ENCODE measurements around the gene TGFB3.

TGFB3 gene

GRCh38 chr14:75996488-75996887, 14.7 kb upstream of the TGFB3 start:
- H3K27ac ChIP-seq = no peak overlapping the region
- TF ChIP-seq CTCF (conservative IDR thresholded peaks at IDR 0.05) = no peak

- TF ChIP-seq CTCF (conservative IDR thresholded peaks at IDR 0.05) = no peak
- no peak overlapping the region for H3K27ac ChIP-seq
These were observed 13.7 kb upstream of the TGFB3 start for GRCh38 chr14:75995372-75996041.

- TF ChIP-seq CTCF (conservative IDR thresholded peaks at IDR 0.05) = no peak
- no peak overlapping the region for H3K27ac ChIP-seq
These were observed 11.8 kb upstream of the TGFB3 start for GRCh38 chr14:75993567-75994041.

GRCh38 chr14:75991753-75992152, 10.0 kb upstream of the TGFB3 start:
- no peak overlapping the region for H3K27ac ChIP-seq
- TF ChIP-seq CTCF (conservative IDR thresholded peaks at IDR 0.05) = no peak

GRCh38 chr14:75990297-75990696, 8.5 kb upstream of the TGFB3 start:
- H3K27ac ChIP-seq = no peak overlapping the region
- no peak for TF ChIP-seq CTCF (conservative IDR thresholded peaks at IDR 0.05)

- TF ChIP-seq CTCF (conservative IDR thresholded peaks at IDR 0.05) = no peak
- H3K27ac ChIP-seq = no peak overlapping the region
These were observed 7.3 kb upstream of the TGFB3 start for GRCh38 chr14:75989134-75989533.

GRCh38 chr14:75987201-75987970, 5.6 kb upstream of the TGFB3 start:
- no peak for TF ChIP-seq CTCF (conservative IDR thresholded peaks at IDR 0.05)
- no peak overlapping the region for H3K27ac ChIP-seq
